Loucy (cell line): ENCODE results near the gene CRCP.

Experiments used
- H2AFZ ChIP-seq: fragments of 200-600 bp; sonication (generic); 2 replicates; pipeline ENCODE4 v1.6.0; 2016; ENCODE audit warnings: antibody characterized with exemption, mild to moderate bottlenecking, low read length, moderate library complexity
- H3F3A ChIP-seq: fragments of 200-600 bp; 2 replicates; pipeline ENCODE4 v1.6.0; 2016; ENCODE audit warnings: antibody characterized with exemption, low read depth, mild to moderate bottlenecking
- H3K27me3 ChIP-seq: fragments of 200-600 bp; sonication (generic); 2 replicates; pipeline ENCODE4 v1.6.1; 2014; ENCODE audit warnings: low read length, mild to moderate bottlenecking; ENCODE audit not compliant: insufficient read depth, poor library complexity, severe bottlenecking
- H3K36me3 ChIP-seq: fragments of 200-600 bp; sonication (generic); 2 replicates; pipeline ENCODE4 v1.6.1; 2016; ENCODE audit warnings: low read length; ENCODE audit not compliant: insufficient read depth
- H3K4me1 ChIP-seq: fragments of 200-600 bp; sonication (generic); 2 replicates; pipeline ENCODE4 v1.5.1; 2014; ENCODE audit warnings: low read length, mild to moderate bottlenecking; ENCODE audit not compliant: insufficient read depth, poor library complexity, severe bottlenecking
- H3K4me2 ChIP-seq: fragments of 200-600 bp; sonication (generic); 2 replicates; pipeline ENCODE4 v1.6.0; 2014; ENCODE audit warnings: antibody characterized with exemption, low read length, low read depth, mild to moderate bottlenecking; ENCODE audit not compliant: poor library complexity, severe bottlenecking
- H3K4me3 ChIP-seq: fragments of 200-600 bp; sonication (generic); 2 replicates; pipeline ENCODE4 v1.5.1; 2014; ENCODE audit warnings: low read length, mild to moderate bottlenecking, mixed read lengths; ENCODE audit not compliant: poor library complexity, severe bottlenecking
- H3K79me2 ChIP-seq: fragments of 200-600 bp; sonication (generic); 2 replicates; pipeline ENCODE4 v1.6.1; 2014; ENCODE audit warnings: low read length; ENCODE audit not compliant: insufficient read depth
- H3K9ac ChIP-seq: fragments of 200-600 bp; sonication (generic); 2 replicates; pipeline ENCODE4 v1.6.0; 2014; ENCODE audit warnings: mild to moderate bottlenecking, low read depth, low read length, moderate library complexity; ENCODE audit not compliant: poor library complexity, severe bottlenecking
- H3K9me2 ChIP-seq: fragments of 200-600 bp; sonication (generic); replicated peaks from 2 replicates; pipeline ENCODE4 v1.6.1; 2016; ENCODE audit warnings: low read depth, low read length, mixed read lengths
- H3K9me3 ChIP-seq: fragments of 200-600 bp; sonication (generic); 2 replicates; pipeline ENCODE4 v1.6.1; 2014; ENCODE audit warnings: mild to moderate bottlenecking, antibody characterized with exemption, low read length, low read depth; ENCODE audit not compliant: insufficient read depth
- H4K20me1 ChIP-seq: fragments of 200-600 bp; sonication (generic); 2 replicates; pipeline ENCODE4 v1.6.0; 2014; ENCODE audit warnings: antibody characterized with exemption, low read length, mild to moderate bottlenecking; ENCODE audit not compliant: insufficient read depth, poor library complexity, severe bottlenecking
- CTCF ChIP-seq: fragments of 200-600 bp; sonication (generic); conservative IDR thresholded peaks from 2 replicates; pipeline ENCODE4 v1.5.1; 2014; ENCODE audit warnings: mild to moderate bottlenecking, antibody characterized with exemption, low read length
- EZH2phosphoT487 ChIP-seq: fragments of 200-600 bp; IDR thresholded peaks from 2 replicates; pipeline ENCODE4 v1.6.1; 2018; ENCODE audit warnings: antibody characterized with exemption, mild to moderate bottlenecking, moderate library complexity, borderline replicate concordance

Gene CRCP

DNA sequence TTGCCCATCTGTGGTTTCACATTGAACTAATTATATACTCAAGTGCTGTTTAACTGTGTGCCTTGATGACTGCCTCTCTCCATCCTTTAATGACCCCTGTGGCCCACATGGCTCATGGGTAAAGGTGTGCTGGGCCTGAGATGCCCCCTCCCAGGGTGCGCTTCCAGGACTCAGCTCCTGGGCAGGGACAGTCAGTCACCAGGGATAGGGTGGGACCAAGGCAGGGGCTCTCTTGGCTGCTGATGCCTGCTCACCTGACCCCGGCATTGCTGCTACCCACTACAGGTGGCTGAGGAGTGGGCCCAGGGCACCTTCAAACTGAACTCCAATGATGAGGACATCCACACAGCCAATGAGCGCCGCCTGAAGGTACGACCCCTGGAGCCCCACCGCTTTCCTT lies 32.6 kb upstream of the CRCP start:
- no peak overlapping the region for H2AFZ ChIP-seq
- no peak overlapping the region for H3K9ac ChIP-seq
- H3K4me3 ChIP-seq = no peak overlapping the region
- no peaks in the 10 kb centered on the region for H3K27me3 ChIP-seq
- no peaks in the 10 kb centered on the region for H4K20me1 ChIP-seq
- peaks cover 8% of the 10 kb centered on the region for H3K4me1 ChIP-seq
- no peaks in the 10 kb centered on the region for H3K9me3 ChIP-seq
- H3K9me2 ChIP-seq = no peaks in the 10 kb centered on the region
- no peaks in the 10 kb centered on the region for H3F3A ChIP-seq
- H3K79me2 ChIP-seq = peaks cover 2% of the 10 kb centered on the region
- no peaks in the 10 kb centered on the region for H3K36me3 ChIP-seq
- H3K4me2 ChIP-seq = no peak overlapping the region
- TF ChIP-seq CTCF (no peak), EZH2phosphoT487 (no peak)

- Histone ChIP-seq H3F3A (no peaks in the 10 kb centered on the region), H3K9me2 (no peaks in the 10 kb centered on the region), H4K20me1 (no peaks in the 10 kb centered on the region), H3K4me3 (no peak overlapping the region), H3K36me3 (no peaks in the 10 kb centered on the region), H3K9ac (no peak overlapping the region), H3K9me3 (no peaks in the 10 kb centered on the region), H3K4me1 (peaks cover 2% of the 10 kb centered on the region), H3K79me2 (no peaks in the 10 kb centered on the region), H3K27me3 (no peaks in the 10 kb centered on the region), H3K4me2 (no peak overlapping the region), H2AFZ (no peak overlapping the region)
- TF ChIP-seq CTCF (no peak), EZH2phosphoT487 (no peak)
Measured at GRCh38 chr7:66082886-66083415, 31.7 kb upstream of the CRCP start.

- no peaks in the 10 kb centered on the region for H3K27me3 ChIP-seq
- TF ChIP-seq EZH2phosphoT487 (no peak), CTCF (no peak; the same call in 1 of the 2 replicates)
- H3K9me2 ChIP-seq = no peaks in the 10 kb centered on the region
- no peaks in the 10 kb centered on the region for H4K20me1 ChIP-seq
- H3K4me3 ChIP-seq = no peak overlapping the region
- H3K36me3 ChIP-seq = no peaks in the 10 kb centered on the region
- H3K4me2 ChIP-seq = no peak overlapping the region
- no peak overlapping the region for H3K9ac ChIP-seq
- H3K79me2 ChIP-seq = no peaks in the 10 kb centered on the region
- no peaks in the 10 kb centered on the region for H3K4me1 ChIP-seq
- H3K9me3 ChIP-seq = no peaks in the 10 kb centered on the region
- H2AFZ ChIP-seq = no peak overlapping the region
- H3F3A ChIP-seq = no peaks in the 10 kb centered on the region
Measured at GRCh38 chr7:66083677-66084076, 31.0 kb upstream of the CRCP start.
